GM18870 (cell line): ENCODE data around the gene SORCS2.
"Not testable (repeated sequence)": the region's sequence is repeated elsewhere in the genome, so short reads cannot be mapped to it uniquely, and the experiment has no call there.

Experiments used
- ATAC-seq: cut with Tn5 transposase; IDR thresholded peaks from one replicate; pipeline ENCODE4 v1.9.1; 2021; ENCODE audit warnings: moderate library complexity; ENCODE audit not compliant: unreplicated experiment

The SORCS2 gene

DNA sequence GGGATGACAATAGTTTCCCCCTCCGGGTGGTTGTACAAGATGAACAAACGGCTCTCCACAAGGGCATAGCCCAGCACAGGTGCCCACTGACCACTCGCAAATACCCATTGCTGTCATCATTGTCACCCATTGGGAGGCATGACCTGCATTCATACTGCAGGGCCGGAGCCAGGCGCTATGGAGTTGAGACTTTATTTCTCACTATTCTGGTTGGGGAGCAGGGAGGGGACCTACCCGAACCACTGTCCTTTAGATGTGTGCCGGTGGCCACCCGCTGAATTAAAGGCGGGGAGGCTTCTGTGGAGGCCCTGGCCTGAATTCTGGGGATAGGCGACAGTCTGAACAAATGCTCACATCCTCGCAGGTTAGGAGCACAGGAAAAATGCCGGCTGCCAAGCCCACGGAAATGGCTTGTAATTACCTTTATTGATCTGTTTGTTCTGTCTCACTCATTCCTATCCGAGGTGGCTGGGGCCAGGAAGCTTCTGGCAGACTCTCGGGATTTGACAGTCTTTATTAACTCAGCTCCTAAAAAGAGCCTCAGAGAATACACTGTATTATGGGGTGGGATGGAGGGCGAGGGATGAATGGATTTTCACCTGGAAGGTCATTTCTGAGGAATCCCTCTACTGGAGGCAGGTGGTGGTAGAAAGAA lies 367.5 kb downstream of the SORCS2 start:
- no peak for ATAC-seq

GRCh38 chr4:7561557-7561956 lies 369.2 kb downstream of the SORCS2 start:
- no peak for ATAC-seq

GRCh38 chr4:7564242-7564641 lies 371.9 kb downstream of the SORCS2 start:
- no peak for ATAC-seq

- no peak for ATAC-seq
Observed at GRCh38 chr4:7565483-7565882, 373.1 kb downstream of the SORCS2 start.

GRCh38 chr4:7569810-7570783 lies 377.8 kb downstream of the SORCS2 start:
- ATAC-seq: no peak

- no peak for ATAC-seq
Observed at GRCh38 chr4:7571001-7571400, 378.7 kb downstream of the SORCS2 start.

DNA sequence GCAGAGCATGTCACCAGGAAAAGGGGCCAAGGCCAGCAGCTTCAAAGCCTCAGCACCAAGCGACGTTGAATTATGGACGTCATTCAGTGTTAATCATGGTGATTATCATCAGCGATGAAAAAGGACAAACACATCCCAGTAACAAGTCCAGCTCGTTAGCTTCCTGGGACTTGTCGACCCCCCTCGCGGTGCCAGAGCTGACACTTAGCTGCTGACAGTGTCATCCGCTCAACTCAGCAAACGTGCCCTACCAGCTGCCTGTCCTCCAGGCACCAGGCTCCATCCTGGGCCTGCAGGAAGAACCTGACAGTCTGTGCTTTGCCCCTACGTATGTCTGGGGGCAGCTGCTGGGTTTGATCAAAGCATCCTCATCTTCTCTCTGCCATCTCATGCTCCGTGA lies 379.4 kb downstream of the SORCS2 start:
- no peak for ATAC-seq

- no peak for ATAC-seq
Observed at GRCh38 chr4:7572894-7573293, 380.6 kb downstream of the SORCS2 start.

GRCh38 chr4:7573576-7574091 lies 381.3 kb downstream of the SORCS2 start:
- no peak for ATAC-seq

DNA sequence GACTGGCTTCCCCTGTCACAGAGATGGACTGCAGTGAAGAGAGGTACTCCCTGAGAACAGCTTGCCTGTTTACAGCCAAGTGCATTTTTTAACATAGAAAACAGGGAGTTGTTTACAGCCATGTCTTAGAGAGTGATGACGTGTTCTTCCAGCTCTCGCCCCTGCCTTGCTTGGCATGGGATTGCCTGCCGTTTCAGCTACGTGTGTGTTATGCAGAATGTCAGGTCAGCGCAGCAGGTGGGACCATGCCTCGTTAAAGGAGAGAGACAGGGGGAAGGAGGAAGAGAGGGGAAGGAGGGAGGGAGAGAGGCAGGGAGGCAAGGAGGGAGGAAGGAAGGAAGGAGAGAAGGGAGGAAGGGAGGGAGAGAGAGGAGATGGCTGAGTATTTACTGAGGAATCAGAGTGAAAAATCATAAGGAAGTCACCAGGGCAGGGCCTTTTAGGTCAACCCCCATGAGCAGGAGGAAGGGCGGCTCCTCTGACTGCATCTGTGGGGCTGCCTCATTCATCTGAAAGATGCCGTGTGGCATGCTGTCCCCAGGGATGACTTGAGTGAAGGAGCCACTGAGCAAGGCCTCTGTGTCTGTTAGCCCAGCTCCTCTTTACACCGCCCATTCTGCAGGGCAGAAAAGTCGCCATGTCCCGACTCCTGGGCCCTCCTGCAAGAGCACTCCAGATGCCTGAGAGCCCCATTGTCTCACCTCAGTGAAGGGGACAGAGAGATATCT lies 382.1 kb downstream of the SORCS2 start:
- ATAC-seq: no peak

- ATAC-seq: no peak
Observed at GRCh38 chr4:7575426-7575825, 383.1 kb downstream of the SORCS2 start.

GRCh38 chr4:7577361-7578039 lies 385.2 kb downstream of the SORCS2 start:
- ATAC-seq: not testable (repeated sequence)

- no peak for ATAC-seq
Observed at GRCh38 chr4:7581477-7581876, 389.1 kb downstream of the SORCS2 start.

DNA sequence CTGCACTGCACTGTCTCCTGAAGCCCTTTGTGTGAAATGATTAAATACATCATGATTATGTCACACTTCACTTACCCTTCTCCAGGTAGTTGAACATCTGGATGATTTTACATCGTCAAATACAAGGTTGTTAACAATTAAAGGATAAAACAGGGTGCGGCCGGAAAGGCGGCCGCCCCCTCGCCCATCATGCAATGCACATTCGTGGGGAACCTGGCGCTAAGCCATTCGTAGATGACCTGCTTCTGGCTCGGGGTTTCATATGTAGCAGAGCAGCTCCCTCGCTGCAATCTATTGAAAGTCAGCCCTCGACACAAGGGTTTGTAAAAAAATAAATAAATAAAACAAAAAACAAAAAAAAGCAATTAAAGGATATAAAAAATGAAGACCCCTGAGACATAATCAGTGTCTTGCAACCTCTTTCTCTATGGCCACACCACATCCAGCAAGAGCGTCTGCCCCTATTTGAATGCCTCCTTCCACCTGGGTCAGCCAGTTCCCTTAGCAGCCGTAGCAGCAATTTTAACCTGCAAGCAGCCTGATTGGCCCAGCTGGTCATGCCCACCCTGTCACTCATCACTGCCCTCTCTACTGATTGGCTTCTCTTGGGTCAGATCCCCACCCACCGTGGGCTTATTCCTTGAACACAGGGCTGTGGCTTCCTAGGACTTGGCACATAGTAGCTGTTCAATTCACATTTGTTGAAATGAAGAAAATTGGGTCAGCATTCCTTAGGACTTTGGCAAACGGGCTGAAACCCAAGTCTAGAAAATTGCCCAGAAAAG lies 390.2 kb downstream of the SORCS2 start:
- no peak for ATAC-seq

DNA sequence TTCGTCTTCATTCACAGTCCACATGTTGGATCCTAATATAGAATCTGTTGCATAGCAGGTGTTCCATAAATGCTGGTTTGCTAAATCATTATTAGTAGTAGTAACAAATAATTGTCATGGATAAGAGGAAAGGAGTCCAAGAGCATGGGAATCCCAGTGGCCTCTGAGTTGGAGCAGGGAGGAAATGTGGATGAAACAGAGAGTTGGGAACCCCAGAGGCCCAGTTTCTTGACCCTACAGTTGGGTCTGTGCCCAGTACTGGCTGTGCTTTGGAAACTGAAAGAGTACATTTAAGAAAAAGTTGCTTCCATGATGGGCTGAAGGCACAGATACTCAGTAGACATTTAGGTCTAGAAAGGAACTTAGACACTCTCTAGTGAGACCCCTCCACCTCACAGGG lies 391.8 kb downstream of the SORCS2 start:
- ATAC-seq: no peak

DNA sequence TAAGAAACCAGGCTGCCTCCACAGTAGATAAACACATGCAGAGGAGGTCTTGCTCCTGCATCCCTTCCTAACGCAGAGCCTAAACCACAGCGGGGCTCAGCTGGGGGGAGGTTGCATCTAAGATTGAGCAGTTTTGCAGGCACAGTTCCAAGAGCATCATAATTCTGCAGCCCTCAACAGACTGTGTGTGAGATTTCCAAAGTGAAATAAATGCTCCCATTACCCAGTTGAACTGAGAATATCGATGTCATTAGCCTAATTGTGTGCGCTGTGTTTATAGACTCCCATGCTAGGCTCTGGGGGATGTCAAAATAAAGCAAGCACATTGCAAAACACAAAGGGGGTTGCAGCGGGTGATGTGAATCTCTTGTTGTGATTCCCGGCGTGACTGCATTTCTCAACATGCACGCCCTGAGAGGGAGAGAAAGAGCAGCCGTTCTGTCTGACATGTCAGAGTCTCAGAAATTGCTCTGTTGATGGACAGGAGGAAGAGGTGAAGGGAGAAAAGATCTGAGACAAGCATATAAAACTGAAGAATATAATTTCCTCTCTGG lies 392.3 kb downstream of the SORCS2 start:
- no peak for ATAC-seq

DNA sequence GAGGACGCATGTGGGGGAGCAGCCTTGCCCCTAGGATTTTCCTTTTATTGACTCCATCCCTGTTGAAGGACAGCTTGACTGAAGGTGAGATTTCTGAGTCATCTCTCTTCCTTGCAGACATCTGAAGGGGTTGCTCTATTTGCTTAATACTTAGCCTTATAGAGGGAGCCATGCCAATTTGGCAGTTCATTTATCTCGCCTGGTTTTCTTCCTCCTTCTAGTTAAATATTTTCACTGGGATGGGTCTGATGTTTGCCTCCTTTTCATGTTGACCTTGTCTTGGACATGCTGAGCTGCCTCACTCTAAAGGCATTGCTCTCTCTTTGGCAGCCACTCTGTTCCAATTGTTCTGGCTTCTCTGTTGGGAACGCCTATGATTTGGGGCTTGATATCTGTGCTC lies 393.4 kb downstream of the SORCS2 start:
- ATAC-seq: no peak

DNA sequence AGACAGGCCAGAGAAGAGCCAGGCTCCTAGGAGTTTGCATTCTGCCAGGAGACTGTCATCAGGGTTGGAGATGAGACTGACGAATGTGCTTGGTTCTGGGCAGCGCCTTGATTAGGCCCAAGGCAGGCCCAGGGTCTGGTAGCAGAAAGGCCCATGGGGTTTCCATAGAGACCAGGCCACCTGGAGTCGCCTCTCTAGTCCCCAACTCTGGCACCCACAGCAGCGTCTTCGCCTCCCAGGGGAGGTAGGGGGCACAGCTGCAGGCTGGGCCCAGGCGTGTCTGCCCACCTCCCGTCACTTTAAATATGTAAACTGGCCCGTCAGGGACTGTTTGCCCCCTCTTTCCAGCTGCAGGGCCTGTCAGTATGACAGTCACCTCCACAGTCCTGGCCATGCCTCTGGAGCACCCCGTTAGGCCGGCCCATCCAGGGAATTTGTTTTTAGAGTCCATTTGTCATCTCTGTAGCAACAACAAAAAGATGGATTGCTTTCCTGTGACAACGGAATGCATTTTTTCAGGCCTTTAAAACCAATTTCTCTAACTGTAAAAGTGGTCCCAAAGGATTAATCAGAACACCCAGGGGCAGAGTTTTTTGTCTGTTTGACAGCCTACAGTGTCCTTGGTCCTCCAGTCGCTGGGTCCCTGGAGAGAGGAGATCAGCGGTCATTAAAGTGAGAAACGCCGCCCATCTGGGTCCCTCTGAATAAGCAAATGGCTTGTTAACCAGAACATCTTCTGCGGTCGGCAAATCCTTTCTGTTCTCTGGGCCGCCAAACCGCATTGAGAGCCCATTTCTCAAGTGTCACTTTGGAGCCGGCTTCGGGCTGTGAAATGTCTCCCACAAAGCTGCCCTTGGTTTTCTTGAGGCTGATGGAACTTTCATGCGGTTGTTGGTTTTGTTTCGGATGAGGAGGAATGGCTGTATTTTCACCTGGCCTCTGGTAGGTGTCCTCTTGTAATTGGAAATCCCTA lies 395.4 kb downstream of the SORCS2 start:
- ATAC-seq: no peak
